RWPE1 (cell line): ENCODE data around the gene PAK5.

ENCODE experiments used
- CTCF ChIA-PET: fragments of 350-600 bp; sonication (Branson Sonifier 250); formaldehyde crosslinking; extraction: SDS; loops from one replicate; lab custom pipeline; 2021; lab: Yijun Ruan, JAX
- POLR2A ChIA-PET: fragments of 400-600 bp; formaldehyde crosslinking; extraction: SDS; loops from one replicate; lab custom pipeline; 2020; ENCODE audit warnings: antibody characterized with exemption; ENCODE audit not compliant: low non-redundant PET; lab: Yijun Ruan, JAX
- DNase-seq: peaks from one replicate; pipeline ENCODE4 v3.0.0; 2012; ENCODE audit warnings: low spot score
- H3K27ac ChIP-seq: fragments of 450-650 bp; 2 replicates; pipeline ENCODE4 v1.5.1; 2017
- TF ChIP-seq, protein P1 (sequence below): fragments of 450-650 bp; conservative IDR thresholded peaks from 2 replicates; pipeline ENCODE4 v1.5.1; 2017; ENCODE audit warnings: low read depth, mild to moderate bottlenecking

PAK5 gene

DNA sequence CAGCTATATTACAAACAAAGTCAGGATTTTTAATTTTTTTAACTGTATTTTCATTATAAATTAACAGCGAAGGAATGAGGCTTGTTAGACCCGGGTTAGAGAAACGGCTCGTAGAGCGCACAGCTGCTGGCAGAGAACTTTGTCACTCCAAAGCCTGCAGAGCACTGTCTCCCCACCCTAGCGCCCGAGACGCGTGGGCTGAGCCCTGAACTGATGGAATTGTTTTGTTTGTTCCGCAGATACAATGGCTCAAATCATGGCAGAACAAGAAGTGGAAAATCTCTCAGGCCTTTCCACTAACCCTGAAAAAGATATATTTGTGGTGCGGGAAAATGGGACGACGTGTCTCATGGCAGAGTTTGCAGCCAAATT is 323.7 kb downstream of the PAK5 start:
- POLR2A ChIA-PET, result no interaction called here
- TF ChIP-seq, protein P1, sequence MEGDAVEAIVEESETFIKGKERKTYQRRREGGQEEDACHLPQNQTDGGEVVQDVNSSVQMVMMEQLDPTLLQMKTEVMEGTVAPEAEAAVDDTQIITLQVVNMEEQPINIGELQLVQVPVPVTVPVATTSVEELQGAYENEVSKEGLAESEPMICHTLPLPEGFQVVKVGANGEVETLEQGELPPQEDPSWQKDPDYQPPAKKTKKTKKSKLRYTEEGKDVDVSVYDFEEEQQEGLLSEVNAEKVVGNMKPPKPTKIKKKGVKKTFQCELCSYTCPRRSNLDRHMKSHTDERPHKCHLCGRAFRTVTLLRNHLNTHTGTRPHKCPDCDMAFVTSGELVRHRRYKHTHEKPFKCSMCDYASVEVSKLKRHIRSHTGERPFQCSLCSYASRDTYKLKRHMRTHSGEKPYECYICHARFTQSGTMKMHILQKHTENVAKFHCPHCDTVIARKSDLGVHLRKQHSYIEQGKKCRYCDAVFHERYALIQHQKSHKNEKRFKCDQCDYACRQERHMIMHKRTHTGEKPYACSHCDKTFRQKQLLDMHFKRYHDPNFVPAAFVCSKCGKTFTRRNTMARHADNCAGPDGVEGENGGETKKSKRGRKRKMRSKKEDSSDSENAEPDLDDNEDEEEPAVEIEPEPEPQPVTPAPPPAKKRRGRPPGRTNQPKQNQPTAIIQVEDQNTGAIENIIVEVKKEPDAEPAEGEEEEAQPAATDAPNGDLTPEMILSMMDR, result no peak

DNA sequence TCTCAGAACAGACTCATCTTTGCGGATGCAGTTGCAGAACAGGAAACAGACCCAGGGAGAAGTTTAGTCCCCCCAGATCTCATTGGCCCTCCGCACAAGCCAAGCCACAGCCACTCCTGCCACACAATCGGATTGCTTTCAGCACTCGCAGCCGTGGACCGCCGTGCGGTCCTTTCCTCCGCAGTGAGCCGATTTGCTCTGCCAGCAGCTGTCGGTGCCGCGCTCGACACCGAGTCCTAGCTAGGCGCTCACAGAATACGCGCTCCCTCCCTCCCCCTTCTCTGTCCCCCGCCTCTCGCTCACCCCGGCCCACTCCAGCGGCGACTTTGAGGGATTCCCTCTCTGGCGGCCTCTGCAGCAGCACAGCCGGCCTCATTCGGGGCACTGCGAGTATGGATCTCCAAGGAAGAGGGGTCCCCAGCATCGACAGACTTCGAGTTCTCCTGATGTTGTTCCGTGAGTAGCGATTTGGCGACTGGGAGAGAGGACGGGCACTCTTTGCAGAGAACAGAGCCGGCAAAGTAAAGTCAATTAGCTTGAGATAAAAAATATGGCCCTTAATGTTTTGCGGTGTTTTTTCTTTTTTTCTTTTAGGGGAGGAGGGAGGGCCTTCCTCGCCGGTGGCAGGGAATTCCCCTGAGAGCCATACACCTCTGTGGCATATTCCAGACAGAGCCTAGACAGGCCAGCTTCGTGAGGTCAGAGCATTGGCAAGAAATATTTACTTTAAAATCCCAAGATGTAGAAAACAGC is 324.2 kb downstream of the PAK5 start, which contains the start of gene LAMP5:
LAMP5 (plus strand) TSS at position 130 of the 753 bp plus-strand sequence; CDS start at position 393, 263 bp downstream.
- no peak for DNase-seq
- CTCF ChIA-PET, result no interaction called here
- TF ChIP-seq, protein P1, result no peak
- no peak within 1 kb of the TSS for H3K27ac ChIP-seq
- POLR2A ChIA-PET, result no interaction called here

More for the DNA sequence above, 323.7 kb downstream of the PAK5 start:
- H3K27ac ChIP-seq, result no peak overlapping the region
- CTCF ChIA-PET, result no interaction called here
- DNase-seq, result no peak

DNA sequence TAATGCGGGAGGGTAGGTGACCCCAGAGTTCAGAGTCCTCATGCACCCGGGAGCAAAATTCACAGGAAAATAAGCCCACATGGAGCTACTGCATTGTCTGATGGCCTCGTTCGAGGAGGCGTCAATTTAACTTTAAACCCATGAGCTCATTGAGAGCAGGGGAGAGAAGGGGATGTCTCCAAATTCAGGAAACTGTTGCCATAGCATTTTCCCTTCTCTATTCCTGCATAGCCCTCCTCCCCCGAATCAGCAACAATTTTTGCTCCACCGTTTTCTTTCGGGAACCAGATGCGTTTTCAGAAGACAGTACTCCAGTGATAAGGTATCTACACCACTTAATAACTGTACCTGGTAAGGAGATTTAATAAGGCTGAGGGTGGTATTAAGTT is 324.8 kb downstream of the PAK5 start:
- ChIA-PET POLR2A (no interaction called here), CTCF (no interaction called here)
- H3K27ac ChIP-seq, result no peak overlapping the region
- TF ChIP-seq, protein P1, result no peak
- DNase-seq, result no peak

DNA sequence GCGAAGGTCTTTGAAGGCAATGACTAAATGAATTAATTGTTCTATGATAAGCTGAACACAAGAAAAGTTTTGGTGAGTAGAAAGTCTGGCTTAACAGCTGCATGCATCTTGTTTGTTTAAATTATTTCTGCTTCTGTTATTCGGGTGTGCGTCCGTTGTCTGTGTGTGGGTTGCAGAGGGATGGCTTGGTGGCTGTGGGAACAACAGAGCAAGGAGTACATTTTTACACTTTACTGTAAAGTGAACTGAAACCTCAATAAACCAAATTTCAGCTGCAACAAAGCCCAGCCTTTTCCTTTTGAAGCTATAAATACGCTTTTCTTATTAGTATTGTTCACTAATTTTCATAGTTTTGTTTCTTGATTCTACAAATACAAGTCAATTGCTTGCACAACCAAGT is 328.0 kb downstream of the PAK5 start:
- TF ChIP-seq, protein P1, result no peak
- no peak overlapping the region for H3K27ac ChIP-seq
- DNase-seq, result no peak
- ChIA-PET CTCF (no interaction called here), POLR2A (no interaction called here)

DNA sequence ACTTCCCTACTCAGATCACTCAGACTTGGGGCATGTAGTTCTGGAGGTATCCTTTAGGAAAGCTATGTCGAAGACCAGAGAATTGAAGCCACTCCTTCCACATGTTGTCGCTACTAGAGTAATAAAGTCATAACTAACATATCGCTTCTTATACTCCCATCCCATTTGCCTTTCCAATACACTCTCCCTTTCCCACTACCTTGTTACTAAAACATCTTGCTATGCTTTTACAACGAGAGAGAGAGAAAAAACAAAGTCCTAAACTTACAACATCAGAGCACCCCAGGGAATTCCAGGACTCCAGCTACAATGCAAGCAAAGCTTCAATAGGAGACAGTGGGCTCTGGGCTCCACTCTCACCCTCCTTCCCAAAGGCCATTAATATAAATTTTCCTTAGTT is 329.6 kb downstream of the PAK5 start:
- no peak for DNase-seq
- CTCF ChIA-PET, result interaction anchor here (0.7 kb wide), 1 partner anchor 1523 kb away, joined by 3 read pairs; no protein-coding TSS in a partner anchor
- H3K27ac ChIP-seq, result no peak overlapping the region
- POLR2A ChIA-PET, result no interaction called here
- TF ChIP-seq, protein P1, result no peak

DNA sequence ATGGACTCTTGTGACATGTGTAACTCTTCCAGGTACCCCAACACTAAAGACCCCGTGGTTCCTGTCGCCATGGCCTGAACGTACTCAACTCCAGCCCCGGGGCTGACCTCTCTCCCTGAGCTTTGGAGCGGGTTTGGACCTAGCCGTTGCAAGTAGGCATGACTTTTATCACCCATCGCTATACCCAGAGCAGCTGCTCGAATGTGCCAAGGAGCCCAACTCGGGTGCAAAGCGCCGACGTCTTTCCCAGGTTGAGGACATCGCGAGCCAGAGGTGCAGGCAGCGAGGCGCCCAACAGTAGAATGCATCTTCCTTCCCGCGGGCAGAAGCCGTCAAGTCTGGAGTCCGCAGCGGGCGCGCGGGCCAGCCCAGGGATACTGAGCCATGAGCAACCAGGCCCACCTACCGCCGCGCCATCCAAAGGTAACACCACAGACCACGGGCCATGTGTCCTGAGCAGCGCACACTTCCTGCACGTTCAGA is 330.1 kb downstream of the PAK5 start:
- TF ChIP-seq, protein P1, result no peak
- no peak for DNase-seq
- H3K27ac ChIP-seq, result no peak overlapping the region
- ChIA-PET POLR2A (no interaction called here), CTCF (no interaction called here)
